ES-I3 (cell line): ENCODE measurements around the gene GAPT.

Experiments
- H3K36me3 ChIP-seq: 2 replicates; pipeline ENCODE4 v1.6.1; 2013; ENCODE audit warnings: mild to moderate bottlenecking, low read length, control low read depth, moderate library complexity; ENCODE audit not compliant: insufficient read depth
- H3K4me1 ChIP-seq: 2 replicates; pipeline ENCODE4 v1.6.1; 2013; ENCODE audit warnings: mild to moderate bottlenecking, control low read depth, low read length; ENCODE audit not compliant: insufficient read depth
- H3K9ac ChIP-seq: 2 replicates; pipeline ENCODE4 v1.6.1; 2013; ENCODE audit warnings: low read depth, mild to moderate bottlenecking, low read length, moderate library complexity
- H3K9me3 ChIP-seq: 2 replicates; pipeline ENCODE4 v1.6.1; 2013; ENCODE audit warnings: mild to moderate bottlenecking, low read length, moderate library complexity; ENCODE audit not compliant: control insufficient read depth, insufficient read depth

GAPT gene

GRCh38 chr5:58457050-58457449 is 34.2 kb upstream of the GAPT start:
- Histone ChIP-seq H3K36me3 (peaks cover 51% of the 10 kb centered on the region), H3K4me1 (no peaks in the 10 kb centered on the region; the same call in 1 of the 2 replicates), H3K9ac (peak overlapping the region; percentile 71; the same call in 1 of the 2 replicates), H3K9me3 (no peaks in the 10 kb centered on the region)

GRCh38 chr5:58458141-58458742 is 33.0 kb upstream of the GAPT start:
- H3K9me3 ChIP-seq: no peaks in the 10 kb centered on the region
- peaks cover 3% of the 10 kb centered on the region; the same call in 1 of the 2 replicates for H3K4me1 ChIP-seq
- H3K9ac ChIP-seq: peak overlapping the region; percentile 71
- peaks cover 50% of the 10 kb centered on the region for H3K36me3 ChIP-seq

- Histone ChIP-seq H3K36me3 (peaks cover 47% of the 10 kb centered on the region), H3K9me3 (no peaks in the 10 kb centered on the region), H3K4me1 (peaks cover 3% of the 10 kb centered on the region; the same call in 1 of the 2 replicates), H3K9ac (peak overlapping the region; percentile 71)
Observed at GRCh38 chr5:58458743-58459145, 32.5 kb upstream of the GAPT start.

GRCh38 chr5:58459146-58460001 is 31.9 kb upstream of the GAPT start:
- Histone ChIP-seq H3K4me1 (peaks cover 3% of the 10 kb centered on the region; the same call in 1 of the 2 replicates), H3K9ac (peak overlapping the region; percentile 71), H3K36me3 (peaks cover 42% of the 10 kb centered on the region), H3K9me3 (no peaks in the 10 kb centered on the region)

- Histone ChIP-seq H3K4me1 (peaks cover 3% of the 10 kb centered on the region; the same call in 1 of the 2 replicates), H3K9ac (peak within 1 kb of the TSS; percentile 71), H3K9me3 (no peaks in the 10 kb centered on the region), H3K36me3 (peaks cover 34% of the 10 kb centered on the region)
Observed at GRCh38 chr5:58460002-58460731, 31.1 kb upstream of the GAPT start, which contains the start of gene PLK2. TSS of gene PLK2 (minus strand) at chr5:58460086. CDS start at chr5:58459959, 127 bp downstream.

- Histone ChIP-seq H3K9ac (peak overlapping the region; percentile 71), H3K36me3 (peaks cover 28% of the 10 kb centered on the region), H3K4me1 (peaks cover 3% of the 10 kb centered on the region; the same call in 1 of the 2 replicates), H3K9me3 (no peaks in the 10 kb centered on the region)
Observed at GRCh38 chr5:58460732-58461286, 30.4 kb upstream of the GAPT start.

- H3K9me3 ChIP-seq: no peaks in the 10 kb centered on the region; the same call in 1 of the 2 replicates
- peaks cover 14% of the 10 kb centered on the region for H3K36me3 ChIP-seq
- H3K4me1 ChIP-seq: peaks cover 3% of the 10 kb centered on the region; the same call in 1 of the 2 replicates
- H3K9ac ChIP-seq: no peak overlapping the region
Observed at GRCh38 chr5:58462154-58462553, 29.1 kb upstream of the GAPT start.

GRCh38 chr5:58462623-58463230 is 28.5 kb upstream of the GAPT start:
- Histone ChIP-seq H3K9me3 (no peaks in the 10 kb centered on the region; the same call in 1 of the 2 replicates), H3K4me1 (peaks cover 3% of the 10 kb centered on the region; the same call in 1 of the 2 replicates), H3K36me3 (peaks cover 9% of the 10 kb centered on the region), H3K9ac (no peak overlapping the region)

GRCh38 chr5:58466939-58467338 is 24.3 kb upstream of the GAPT start:
- no peaks in the 10 kb centered on the region; the same call in 1 of the 2 replicates for H3K9me3 ChIP-seq
- H3K4me1 ChIP-seq: 0 out of 2 replicates have a peak, but pooled peaks cover 3% of the 10 kb centered on the region
- no peaks in the 10 kb centered on the region for H3K36me3 ChIP-seq
- H3K9ac ChIP-seq: no peak overlapping the region

- H3K9ac ChIP-seq: no peak overlapping the region
- H3K36me3 ChIP-seq: no peaks in the 10 kb centered on the region
- H3K9me3 ChIP-seq: peaks cover 9% of the 10 kb centered on the region
- H3K4me1 ChIP-seq: no peaks in the 10 kb centered on the region
Observed at GRCh38 chr5:58469896-58470295, 21.3 kb upstream of the GAPT start.

GRCh38 chr5:58475404-58475803 is 15.8 kb upstream of the GAPT start:
- Histone ChIP-seq H3K9ac (no peak overlapping the region), H3K9me3 (peaks cover 22% of the 10 kb centered on the region; the same call in 1 of the 2 replicates), H3K36me3 (no peaks in the 10 kb centered on the region), H3K4me1 (no peaks in the 10 kb centered on the region)

- H3K9me3 ChIP-seq: peaks cover 22% of the 10 kb centered on the region; the same call in 1 of the 2 replicates
- H3K9ac ChIP-seq: no peak overlapping the region
- H3K4me1 ChIP-seq: no peaks in the 10 kb centered on the region
Observed at GRCh38 chr5:58477760-58478376, 13.4 kb upstream of the GAPT start.

GRCh38 chr5:58481066-58481676 is 10.1 kb upstream of the GAPT start:
- H3K9me3 ChIP-seq: peaks cover 4% of the 10 kb centered on the region; the same call in 1 of the 2 replicates

More at GRCh38 chr5:58477760-58478376, 13.4 kb upstream of the GAPT start:
- H3K36me3 ChIP-seq: no peaks in the 10 kb centered on the region

More at GRCh38 chr5:58481066-58481676, 10.1 kb upstream of the GAPT start:
- Histone ChIP-seq H3K4me1 (no peaks in the 10 kb centered on the region), H3K36me3 (no peaks in the 10 kb centered on the region), H3K9ac (no peak overlapping the region)
